AML-193 (cell line): ENCODE data around the gene TOM1L2.
A peak's percentile ranks its signal among the peaks of the same experiment; 100 is the strongest.
"Not testable (repeated sequence)": the region's sequence is repeated elsewhere in the genome, so short reads cannot be mapped to it uniquely, and the experiment has no call there.

ENCODE experiments used
- DNase-seq, 2 experiments: peaks; one replicate each; lab custom pipeline; 2025; lab: John Stamatoyannopoulos, UW

The TOM1L2 gene

GRCh38 chr17:17924131-17924856 lies 47.9 kb downstream of the TOM1L2 start:
- DNase-seq, result no peak

- no peak for DNase-seq
Observed at GRCh38 chr17:17922070-17922614, 50.1 kb downstream of the TOM1L2 start.

GRCh38 chr17:17921192-17922069 lies 50.8 kb downstream of the TOM1L2 start:
- DNase-seq, result no peak

- peak; percentile 8 to 31 for DNase-seq
Observed at GRCh38 chr17:17919169-17920107, 52.8 kb downstream of the TOM1L2 start.

GRCh38 chr17:17917394-17917793 lies 54.8 kb downstream of the TOM1L2 start:
- no peak for DNase-seq

GRCh38 chr17:17915183-17915582 lies 57.0 kb downstream of the TOM1L2 start:
- no peak for DNase-seq

GRCh38 chr17:17913695-17914332 lies 58.4 kb downstream of the TOM1L2 start:
- DNase-seq, result no peak

GRCh38 chr17:17912336-17912735 lies 59.9 kb downstream of the TOM1L2 start:
- DNase-seq, result not testable (repeated sequence)

GRCh38 chr17:17911001-17911613 lies 61.1 kb downstream of the TOM1L2 start:
- no peak for DNase-seq

- no peak for DNase-seq
Observed at GRCh38 chr17:17910060-17910459, 62.1 kb downstream of the TOM1L2 start.

- no peak for DNase-seq
Observed at GRCh38 chr17:17909078-17909477, 63.1 kb downstream of the TOM1L2 start.

GRCh38 chr17:17907469-17907868 lies 64.7 kb downstream of the TOM1L2 start:
- DNase-seq, result no peak

GRCh38 chr17:17906418-17907215 lies 65.6 kb downstream of the TOM1L2 start:
- no peak for DNase-seq

- DNase-seq, result no peak
Observed at GRCh38 chr17:17905036-17905320, 67.2 kb downstream of the TOM1L2 start.

- DNase-seq, result no peak
Observed at GRCh38 chr17:17904166-17905035, 67.8 kb downstream of the TOM1L2 start.

- DNase-seq, result no peak
Observed at GRCh38 chr17:17902877-17903276, 69.3 kb downstream of the TOM1L2 start.

GRCh38 chr17:17902376-17902775 lies 69.8 kb downstream of the TOM1L2 start:
- no peak for DNase-seq

- DNase-seq, result peak; percentile 61 to 64
Observed at GRCh38 chr17:17900615-17901520, 71.3 kb downstream of the TOM1L2 start.
